HepG2 (cell line): ENCODE results near the gene BCORL1.

Experiments
- POLR2AphosphoS2 ChIP-seq: IDR thresholded peaks from 2 replicates; pipeline ENCODE4 v1.6.1; 2011; ENCODE audit warnings: low read depth, low read length, improper control_type of control experiment
- SRSF9 ChIP-seq: fragments of 200-400 bp; formaldehyde crosslinking; IDR thresholded peaks from 2 replicates; pipeline ENCODE4 v1.6.1; 2018; ENCODE audit warnings: borderline replicate concordance, mild to moderate bottlenecking, low read depth, low read length; ENCODE audit not compliant: insufficient read depth, poor library complexity, severe bottlenecking
- TGIF2 ChIP-seq: IDR thresholded peaks from 2 replicates; pipeline ENCODE4 v1.6.1; 2016; ENCODE audit warnings: control low read depth, missing compliant biosample characterization
- ZNF224 ChIP-seq: sonication (generic); formaldehyde crosslinking; IDR thresholded peaks from 2 replicates; pipeline ENCODE4 v1.5.0; 2020; ENCODE audit warnings: mild to moderate bottlenecking, missing genetic modification reagents

DNA sequence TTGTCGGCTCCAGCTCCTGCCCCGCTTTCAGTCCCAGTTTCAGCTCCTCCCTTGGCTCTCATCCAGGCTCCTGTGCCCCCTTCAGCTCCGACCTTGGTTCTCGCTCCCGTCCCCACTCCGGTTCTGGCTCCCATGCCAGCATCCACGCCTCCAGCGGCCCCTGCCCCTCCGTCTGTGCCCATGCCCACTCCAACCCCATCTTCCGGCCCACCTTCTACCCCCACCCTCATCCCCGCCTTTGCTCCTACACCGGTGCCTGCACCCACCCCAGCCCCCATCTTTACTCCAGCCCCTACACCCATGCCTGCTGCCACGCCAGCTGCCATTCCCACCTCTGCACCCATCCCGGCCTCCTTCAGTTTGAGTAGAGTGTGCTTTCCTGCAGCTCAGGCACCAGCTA is 31.2 kb downstream of the BCORL1 start:
- TF ChIP-seq ZNF224 (CRISPR knock-in tag) (no peak), TGIF2 (CRISPR knock-in tag) (no peak), SRSF9 (no peak), POLR2AphosphoS2 (no peak)
